Stimulated activated CD8-positive, alpha-beta memory T cell treated with anti-CD3 and anti-CD28 coated beads, Interleukin-4, amount 100 ng/mL, for 4 hours (primary cell): Measurements from ENCODE around the gene PRRG2.

Experiments
- DNase-seq, 2 donors: peaks; one replicate each; pipeline ENCODE4 v3.0.0-alpha.2; 2020; ENCODE audit warnings: low read depth in 2 of 2, low spot score in 1 of 2

The PRRG2 gene

DNA sequence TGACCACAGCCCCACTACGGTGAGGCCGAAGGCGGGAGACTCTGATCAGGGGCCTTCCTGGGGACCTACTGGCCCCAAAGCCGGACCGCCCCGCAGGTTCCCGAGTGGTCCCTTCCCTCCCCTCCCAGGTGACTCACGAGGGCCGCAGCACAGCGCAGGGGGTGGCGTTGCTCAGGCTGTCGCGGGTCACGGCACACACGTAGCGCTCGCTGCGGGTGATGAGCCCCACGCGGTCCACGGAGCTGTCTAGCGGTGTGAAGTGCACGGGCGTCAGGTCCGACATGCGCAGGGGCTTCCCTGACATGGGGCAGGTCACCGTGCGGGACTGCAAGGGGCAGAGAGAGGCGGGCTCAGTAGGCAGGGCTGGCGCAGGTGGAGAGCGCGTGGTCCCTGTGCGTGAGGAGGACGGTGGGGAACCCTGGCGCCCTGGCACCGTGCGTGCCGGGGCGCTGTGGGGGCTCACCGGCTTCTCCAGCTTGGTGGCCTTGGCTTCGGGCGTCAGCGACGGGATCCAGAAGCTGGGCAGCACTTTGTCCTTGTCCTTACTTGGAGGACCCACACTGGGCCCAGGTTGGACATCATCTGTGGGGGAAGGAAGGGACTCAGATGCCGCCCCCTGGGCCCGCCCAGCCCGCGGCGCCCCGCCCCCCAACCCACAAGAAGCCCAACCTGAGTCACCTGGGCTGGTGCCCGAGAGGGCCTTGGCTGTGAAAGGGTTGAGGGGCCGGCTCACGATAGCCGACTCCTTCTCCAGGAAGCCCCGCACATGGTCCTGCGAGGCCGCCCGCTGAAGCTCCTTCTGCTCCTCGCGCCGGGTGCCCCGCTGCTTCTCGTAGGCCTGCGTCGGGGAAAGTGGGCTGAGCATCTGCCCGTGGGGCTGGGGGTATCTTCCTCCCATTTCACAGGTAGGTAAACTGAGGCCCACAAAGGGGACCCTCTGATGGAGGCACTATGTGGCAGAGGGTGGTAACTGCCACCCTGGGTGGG is 24.4 kb upstream of the PRRG2 start:
- no peak for DNase-seq

DNA sequence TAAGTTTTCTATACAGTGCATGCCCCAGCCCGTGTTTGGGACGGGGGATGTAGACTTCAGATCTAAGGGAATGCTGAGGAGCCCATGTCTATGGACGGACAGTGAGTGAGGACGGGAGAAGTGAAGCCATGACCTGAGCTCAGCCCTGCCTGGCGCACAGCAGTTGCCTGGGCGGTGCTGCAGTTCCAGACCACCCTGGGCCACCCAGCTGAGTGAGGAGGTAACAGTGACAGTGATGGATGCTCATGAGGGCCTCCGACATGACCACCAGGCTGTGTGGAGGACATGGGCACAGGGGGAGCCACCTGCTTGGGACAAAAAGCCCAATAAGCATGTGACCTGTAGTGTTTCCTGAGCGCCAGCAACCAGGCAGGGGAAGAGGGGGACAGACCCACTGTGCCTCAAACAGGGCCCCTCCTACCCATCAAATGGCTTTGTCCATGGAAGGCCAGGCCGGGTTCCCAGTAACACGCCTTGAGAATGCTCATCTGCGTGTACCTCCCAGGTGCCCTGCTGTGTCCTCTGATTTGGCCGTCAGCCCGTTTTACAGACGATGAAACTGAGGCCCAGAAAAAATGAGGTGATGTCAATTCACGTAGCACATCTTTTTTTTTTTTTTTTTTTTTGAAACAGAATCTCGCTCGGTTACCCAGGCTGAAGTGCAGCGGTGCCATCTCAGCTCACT is 23.3 kb upstream of the PRRG2 start:
- no peak for DNase-seq

DNA sequence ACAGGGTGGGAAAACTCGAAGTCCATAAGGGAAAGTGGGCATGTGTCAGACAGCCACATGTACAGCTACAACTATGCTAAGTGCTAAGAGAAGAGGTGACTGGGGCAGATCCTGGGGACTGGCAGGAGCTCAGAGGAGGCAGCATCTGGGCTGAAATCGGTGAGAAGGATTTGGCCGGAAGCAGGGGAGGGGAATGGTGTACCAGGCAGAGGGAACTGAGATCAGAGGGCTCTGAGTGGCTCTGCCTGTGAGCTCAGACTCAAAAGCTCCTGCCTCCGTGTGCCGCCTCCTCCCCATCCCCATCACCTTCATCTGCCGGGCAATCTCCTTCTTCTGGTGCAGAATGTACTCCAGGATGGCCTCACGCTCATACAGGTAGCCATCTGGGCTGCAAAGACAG is 22.5 kb upstream of the PRRG2 start:
- DNase-seq = no peak

DNA sequence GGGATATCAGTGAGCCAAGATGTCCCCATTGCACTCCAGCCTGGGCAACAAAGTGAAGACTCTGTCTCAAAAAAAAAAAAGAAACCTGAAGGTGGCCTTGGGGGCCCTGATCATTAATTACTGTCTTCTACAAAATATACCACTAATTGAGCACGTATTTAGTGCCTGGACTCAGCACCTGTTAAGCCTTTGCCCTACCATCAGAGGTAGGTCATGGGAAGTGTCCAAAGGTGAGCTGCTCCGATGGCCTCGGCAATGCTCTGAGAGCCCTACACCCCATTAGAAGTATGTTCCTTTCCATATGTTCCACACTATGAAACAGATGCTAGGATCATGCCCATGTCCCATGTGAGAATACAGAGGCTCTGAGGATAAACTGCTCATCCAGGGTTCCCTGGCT is 21.7 kb upstream of the PRRG2 start:
- DNase-seq = no peak

DNA sequence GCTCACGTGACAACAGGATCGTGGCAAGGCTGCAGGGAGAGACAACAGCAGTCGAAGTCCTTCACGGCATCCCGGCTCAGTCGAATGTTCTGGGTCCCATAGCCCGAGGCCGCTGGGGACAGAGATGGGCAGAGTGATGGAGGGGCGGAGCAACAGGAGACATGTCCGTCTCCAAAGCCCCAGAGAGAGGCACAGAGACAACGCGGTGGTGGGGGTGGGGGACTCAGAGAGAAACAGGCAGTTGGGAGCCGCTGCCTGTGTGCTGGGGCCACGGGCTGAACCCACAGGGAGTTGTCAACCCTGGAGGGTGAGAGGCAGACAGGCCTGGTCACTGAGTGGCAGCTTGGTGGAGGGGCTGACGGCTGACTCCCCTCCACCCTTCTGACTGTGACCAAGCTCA is 21.2 kb upstream of the PRRG2 start:
- no peak for DNase-seq

DNA sequence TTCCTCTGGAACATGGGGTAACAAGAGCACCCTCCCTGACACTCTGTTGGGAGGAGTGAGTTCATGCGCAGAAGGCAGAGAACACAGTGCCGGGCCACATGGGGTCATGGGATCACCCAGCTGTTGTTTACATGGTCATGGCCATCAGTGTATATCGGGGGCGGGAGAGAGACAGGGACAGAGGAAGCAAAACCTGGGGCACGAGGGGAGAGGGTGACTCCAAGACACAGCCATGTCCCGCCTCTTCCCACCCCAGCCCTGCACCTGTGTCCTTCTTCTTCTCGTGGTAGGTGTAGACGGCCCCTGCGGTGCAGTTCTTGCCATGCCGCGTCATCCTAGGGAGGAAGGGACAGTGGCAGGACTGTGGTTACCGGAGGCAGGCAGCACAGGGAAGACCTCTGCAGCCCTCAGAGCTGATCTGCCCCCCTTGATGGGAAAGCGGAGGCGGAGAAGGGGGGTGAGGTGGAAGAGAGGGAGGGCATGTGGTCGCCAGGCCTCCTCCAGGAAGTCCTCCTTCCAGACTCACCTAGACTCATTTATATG is 20.7 kb upstream of the PRRG2 start:
- no peak for DNase-seq

DNA sequence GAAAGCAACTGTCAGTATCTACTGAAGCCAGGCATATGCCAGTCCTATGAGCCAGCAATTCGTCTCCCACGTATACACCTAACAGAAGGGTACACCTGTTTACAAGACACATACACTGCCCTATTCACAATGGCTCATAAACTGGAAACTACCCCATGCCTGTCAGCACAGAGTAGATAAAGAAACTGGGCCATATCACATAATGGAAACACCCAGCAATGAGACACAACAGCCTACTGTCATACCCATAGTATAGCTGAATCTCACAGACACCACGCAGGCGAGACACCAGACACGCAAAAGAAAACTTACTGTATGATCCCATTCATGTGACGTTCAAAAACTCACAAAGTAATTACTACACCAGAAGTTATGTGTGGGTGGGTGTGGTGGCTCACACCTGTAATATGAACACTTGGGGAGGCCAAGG is 16.5 kb upstream of the PRRG2 start:
- DNase-seq = no peak

DNA sequence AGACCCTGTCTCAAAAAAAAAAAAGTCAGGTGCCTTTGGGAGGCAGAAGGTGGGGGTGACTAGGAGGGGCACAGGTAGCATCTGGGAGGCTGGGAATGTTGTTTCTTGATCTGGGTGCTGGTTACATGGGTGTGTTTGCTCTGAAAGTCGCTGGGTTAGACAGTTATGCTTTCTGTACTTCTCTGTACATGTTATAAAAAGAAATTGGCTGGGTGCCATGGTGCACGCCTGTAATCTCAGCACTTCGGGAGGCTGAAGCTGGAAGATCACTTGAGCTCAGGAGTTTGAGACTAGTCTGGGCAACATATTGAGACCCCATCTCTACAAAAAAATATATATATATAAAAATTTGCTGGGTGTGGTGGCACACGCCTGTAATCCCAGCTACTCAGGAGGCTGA is 15.9 kb upstream of the PRRG2 start:
- no peak for DNase-seq

DNA sequence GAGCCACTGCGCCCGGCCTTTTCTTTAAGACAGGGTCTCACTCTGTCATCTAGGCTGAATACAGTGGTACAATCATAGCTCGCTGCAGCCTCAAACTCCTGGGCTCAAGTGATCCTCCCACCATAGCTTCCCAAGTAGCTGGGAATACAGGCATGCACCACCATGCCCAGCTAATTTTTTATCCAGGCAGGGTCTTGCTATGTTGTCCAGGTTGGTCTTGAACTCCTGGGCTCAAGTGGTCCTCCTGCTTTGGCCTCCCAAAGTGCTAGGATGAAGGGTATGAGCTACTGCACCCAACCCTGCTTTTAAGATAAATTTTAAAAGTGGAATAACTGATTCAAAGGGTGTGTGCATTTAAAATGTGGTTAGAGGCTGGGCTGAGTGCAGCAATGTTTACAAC is 14.8 kb upstream of the PRRG2 start:
- no peak for DNase-seq

DNA sequence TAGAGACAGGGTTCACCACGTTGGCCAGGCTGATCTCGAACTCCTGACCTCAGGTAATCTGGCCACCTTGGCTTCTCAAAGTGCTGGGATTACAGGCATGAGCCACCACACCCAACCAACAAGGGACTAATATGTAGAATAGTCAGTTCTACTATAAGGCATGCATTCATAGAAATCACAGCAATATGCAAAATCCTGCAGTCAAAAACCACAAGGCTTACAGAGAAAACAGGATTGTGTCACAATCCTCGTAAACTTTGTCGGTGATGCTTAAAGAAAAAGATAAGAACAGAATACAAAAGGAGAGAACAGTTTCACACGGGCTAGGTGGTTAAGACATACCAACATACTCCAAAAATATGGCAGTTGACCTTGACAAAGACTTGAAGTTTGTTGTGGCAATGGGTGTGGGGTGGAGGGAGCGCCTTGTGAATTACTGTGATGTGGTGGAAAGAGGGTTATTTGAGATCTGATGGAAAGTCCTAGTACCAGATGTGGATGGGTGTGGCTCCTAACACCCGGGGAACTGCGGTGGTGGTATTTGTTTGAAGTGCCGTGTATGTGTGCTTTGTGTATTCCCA is 13.2 kb upstream of the PRRG2 start:
- no peak for DNase-seq

DNA sequence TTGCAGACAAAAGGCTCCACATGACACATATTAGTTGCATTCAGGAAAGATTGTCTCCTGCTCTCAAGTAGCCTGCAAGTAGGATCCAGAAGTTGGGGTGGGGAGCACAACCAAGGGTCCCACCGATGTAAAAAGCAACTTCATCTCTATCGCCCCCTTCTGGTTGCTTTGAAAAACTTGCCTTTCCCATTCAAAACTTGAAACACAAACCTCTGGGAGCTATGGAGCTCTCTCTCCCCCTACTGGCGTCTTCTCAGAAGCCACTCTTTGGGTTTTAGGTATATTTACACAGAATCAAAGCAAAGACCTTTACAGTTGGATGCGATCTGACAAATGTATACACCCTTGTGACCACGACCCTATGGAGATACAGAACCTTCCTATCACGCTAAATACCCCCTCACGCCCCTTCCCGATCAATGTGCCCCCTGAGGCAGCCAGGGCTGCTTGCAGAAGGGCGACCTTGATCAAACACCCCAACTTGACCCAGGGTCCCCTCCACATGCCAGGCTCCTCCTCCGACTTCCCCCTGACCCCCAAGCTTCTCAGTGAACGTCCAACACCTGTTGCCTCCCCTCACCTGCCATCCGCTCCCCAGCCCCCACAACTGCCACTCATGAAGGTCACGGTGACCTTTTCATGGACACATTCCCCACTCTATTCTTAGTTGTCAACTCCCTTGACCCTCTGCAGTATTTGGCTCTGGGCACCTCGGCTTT is 10.8 kb upstream of the PRRG2 start:
- DNase-seq = no peak

DNA sequence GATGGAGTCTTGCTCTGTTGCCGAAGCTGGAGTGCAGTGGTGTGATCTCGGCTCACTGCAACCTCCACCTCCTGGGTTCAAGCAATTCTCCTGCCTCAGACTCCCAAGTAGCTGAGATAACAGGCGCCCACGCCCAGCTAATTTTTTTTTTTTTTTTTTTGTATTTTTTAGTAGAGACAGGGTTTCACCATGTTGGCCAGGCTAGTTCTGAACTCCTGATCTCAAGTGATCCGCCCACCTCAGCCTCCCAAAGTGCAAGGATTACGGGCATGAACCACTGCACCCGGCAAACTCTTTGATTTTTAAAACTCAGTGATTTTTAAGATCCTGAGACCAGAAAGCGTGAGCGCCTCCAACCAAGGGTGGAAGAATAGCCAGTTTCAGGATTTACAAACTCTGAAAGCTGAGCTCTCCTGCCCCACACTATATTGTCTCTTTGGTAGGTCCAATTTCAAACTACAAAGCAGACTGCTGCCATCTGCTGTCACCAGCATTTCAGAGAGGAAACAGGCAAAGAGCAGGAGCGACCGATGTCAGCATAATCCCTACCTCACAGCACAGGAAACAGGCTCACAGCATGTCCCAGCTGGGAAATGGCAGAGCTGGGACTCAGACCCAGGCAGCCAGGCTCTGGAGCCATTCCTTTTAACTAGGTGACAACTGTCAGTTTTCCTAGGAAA is 10.0 kb upstream of the PRRG2 start:
- no peak for DNase-seq

DNA sequence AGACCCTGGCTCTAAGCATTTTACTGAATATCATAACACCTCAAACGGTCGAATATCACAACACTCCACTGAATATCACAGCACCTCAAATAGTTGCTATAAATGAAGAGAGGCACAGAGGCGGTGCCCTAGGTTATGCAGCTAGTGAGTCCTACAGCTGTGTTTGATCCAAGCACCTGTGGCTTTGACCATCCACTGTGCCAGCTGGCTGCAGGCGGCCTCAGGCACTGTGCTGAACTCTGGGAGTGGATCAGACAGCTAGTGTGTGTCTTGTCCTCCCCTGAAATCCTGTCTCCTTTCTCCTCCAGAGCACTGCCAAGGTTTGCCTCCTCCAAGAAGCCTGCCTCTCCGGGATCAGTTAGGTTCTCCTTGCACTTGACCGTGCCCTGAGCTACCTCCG is 8.1 kb upstream of the PRRG2 start:
- DNase-seq = no peak

DNA sequence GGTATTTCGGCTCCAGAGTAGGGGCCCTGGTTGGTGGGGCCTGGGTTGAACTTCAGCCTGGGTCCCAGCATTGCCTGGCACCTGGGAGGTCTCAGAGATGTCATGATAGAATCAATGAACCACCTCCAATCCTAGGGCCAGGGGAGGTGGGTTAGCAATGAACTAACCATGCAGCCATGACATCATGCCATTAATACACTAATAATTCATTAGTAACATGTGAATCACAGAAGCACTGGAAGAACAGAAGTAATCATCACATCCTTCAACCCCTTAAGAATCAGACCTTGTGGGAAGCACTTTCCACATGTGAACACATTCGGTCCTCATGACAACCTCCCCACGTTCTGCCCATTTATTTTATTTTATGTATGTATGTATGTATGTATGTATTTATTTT is 7.7 kb upstream of the PRRG2 start:
- DNase-seq = no peak

DNA sequence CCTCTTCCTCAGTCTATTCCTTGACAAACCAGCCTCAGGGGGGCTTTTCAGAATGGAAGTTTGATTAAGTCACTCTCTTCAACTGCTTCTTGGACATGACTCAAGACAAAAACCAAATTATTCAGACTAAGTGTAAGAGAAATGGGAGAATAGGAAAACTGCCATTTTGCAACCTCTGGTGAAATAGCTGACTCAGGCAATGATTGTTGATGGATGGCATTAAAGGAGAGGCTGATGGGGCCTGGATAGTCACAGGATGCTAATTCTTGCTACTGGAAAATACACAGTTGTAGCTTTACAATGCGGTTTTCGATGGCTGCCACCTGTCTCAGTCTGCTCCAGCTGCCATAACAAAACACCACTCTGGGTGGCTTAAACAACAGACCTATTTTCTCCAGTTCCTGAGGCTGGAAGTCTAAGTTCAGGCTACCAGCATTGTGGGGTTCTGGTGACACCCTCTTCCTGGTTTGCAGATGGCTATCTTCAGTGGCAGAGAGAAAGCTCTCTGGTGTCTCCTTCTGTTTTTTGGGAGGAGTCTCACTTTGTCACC is 6.8 kb upstream of the PRRG2 start:
- no peak for DNase-seq

DNA sequence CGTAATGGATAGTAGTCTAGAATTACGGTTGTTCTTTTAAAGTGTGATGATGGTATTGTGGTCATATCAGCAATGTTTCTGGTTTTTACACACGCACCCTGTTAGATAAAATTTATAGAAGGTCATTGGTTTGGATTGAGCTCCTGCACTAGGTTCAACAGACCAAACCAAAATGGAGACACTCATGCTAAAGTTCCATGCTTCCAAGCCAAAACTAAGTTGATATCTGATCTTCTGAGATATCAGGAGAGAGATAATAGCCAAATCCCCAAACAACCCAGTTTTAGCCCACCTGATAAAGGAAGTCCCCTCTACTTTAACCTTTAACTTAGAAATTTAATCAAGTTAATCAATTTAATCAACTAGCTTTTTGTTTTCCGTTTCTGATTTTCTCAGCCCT is 1.9 kb upstream of the PRRG2 start:
- DNase-seq = no peak

DNA sequence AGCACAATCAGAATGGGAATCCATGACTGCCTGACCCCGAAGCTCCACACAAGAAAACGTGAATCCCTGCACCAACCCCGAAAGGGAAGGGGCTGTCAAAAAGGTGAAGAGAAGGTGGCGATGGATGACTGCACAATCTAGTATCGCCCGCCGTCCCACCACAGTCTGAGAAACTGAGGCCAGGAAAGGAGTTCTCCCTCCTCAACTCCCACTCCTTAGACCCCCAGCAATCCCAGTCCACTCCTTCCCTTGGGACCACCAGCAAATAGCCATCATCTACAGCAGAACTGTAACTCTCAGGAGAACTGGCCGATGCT is 1.2 kb upstream of the PRRG2 start:
- no peak for DNase-seq

DNA sequence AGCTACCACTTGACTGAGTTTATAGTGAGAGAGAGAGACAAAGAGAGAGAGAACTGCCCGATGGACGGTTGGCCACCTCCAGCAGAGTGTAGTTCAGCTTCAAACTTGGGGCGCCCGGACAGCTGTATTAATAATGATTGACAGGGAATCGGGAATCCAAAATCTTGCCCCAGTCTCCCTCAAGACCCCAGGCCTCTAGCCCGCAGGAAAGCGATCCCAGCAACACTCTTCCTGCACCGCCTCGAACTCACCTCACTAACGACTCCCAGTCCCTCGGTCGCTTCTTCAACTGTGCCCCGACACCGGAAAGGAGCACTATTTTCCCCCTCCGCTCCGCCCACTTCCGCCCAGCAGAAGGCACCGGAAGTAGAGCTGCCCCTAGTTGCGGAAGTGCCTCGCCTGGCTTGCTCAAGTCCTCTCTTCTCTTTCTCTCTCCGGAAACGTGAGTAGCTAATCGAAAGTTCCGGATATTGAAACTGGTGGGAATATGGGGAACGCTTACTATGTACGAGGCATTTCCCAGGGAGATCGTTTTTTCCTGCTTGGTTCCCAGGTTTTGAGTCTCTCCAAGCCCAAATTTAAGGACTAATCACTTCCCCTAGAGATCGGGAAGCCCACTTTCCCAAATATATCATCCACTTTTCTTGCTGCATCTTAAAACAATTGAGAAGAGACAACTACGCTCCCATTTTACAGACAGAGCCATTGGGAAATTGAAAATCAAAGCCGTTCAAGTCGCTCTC is 681 bp upstream of the PRRG2 start, which contains the start of gene NOSIP:
NOSIP (minus strand) TSS at position 293 of the 743 bp plus-strand sequence. CDS start 19,865 bp downstream, outside the sequence.
- peak; percentile 92 to 93 for DNase-seq

DNA sequence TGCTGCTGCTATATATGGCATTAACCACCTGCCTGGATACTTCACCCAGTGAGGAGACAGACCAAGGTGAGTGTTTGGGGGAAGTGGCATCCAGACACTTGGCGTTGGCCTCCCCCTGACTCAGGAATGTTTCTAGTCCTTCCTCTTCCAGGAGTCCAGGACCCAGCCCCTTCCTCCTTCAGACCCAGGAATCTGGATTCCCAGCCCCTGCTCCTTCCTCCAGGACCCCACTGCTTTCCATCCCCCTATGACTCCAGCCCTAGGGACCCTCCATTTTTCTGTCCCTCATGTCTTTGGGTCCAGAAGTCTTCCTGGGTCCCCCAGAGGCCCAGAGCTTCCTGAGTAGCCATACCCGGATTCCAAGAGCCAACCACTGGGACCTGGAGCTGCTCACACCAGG is 2.1 kb downstream of the PRRG2 start:
- DNase-seq = no peak

DNA sequence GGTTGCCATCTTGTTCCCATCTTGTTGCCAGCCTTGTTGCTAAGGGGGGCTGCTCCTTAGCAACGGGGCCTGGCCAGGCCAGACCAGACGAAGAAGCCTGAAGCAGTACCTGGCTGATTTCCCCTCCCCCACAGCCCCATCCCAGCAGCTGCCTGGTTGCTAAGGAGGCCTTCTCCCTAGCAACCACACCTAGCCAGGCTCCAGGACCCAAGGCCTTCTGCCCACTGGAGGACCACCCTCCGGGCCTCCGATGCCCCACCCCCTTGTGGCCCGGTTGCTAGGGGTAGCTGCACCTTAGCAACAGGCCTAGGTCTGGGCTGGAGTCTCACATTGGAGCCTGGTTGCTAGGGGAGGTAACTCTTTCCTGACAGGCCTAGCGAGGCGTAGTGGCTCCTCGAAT is 3.9 kb downstream of the PRRG2 start:
- no peak for DNase-seq
